CD4-positive, alpha-beta T cell treated with Interferon alpha-2 for 1 hour (primary cell): Measurements from ENCODE around the gene HAPLN2.
A peak's percentile ranks its signal among the peaks of the same experiment; 100 is the strongest.
"Not testable (repeated sequence)": the region's sequence is repeated elsewhere in the genome, so short reads cannot be mapped to it uniquely, and the experiment has no call there.

Experiments
- DNase-seq, 2 donors: peaks; one replicate each; pipeline ENCODE4 v3.0.0-alpha.2; 2020 to 2022

Gene HAPLN2

DNA sequence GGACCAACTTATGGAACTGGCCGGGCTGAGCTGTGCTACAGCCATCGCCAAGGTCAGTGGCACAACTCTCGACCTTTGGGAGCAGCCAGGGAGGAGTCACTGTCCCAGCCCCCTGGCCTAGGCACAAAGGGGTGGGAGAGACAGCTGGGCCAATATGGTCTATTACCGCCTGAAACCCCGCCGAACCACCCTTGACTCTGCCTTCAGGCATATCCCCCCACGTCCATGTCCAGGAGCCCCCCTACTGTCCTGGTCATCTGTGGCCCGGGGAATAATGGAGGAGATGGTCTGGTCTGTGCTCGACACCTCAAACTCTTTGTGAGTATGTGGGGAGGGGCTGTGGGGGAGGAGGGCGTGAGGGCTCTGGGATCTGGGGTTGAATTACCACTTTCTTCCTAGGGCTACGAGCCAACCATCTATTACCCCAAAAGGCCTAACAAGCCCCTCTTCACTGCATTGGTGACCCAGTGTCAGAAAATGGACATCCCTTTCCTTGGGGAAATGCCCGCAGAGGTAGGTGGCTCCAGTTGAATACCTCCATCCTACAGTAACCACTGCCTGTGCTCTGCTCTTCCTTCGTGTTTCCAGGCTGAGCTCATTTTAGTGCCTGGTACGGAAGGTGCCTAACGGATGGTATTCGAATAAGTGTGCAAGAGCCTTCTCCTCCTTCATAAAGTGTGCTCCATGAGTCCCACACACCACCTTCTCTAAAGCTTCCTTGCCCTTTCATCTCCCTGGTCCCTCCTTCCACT lies 26.9 kb upstream of the HAPLN2 start:
- DNase-seq, result no peak

DNA sequence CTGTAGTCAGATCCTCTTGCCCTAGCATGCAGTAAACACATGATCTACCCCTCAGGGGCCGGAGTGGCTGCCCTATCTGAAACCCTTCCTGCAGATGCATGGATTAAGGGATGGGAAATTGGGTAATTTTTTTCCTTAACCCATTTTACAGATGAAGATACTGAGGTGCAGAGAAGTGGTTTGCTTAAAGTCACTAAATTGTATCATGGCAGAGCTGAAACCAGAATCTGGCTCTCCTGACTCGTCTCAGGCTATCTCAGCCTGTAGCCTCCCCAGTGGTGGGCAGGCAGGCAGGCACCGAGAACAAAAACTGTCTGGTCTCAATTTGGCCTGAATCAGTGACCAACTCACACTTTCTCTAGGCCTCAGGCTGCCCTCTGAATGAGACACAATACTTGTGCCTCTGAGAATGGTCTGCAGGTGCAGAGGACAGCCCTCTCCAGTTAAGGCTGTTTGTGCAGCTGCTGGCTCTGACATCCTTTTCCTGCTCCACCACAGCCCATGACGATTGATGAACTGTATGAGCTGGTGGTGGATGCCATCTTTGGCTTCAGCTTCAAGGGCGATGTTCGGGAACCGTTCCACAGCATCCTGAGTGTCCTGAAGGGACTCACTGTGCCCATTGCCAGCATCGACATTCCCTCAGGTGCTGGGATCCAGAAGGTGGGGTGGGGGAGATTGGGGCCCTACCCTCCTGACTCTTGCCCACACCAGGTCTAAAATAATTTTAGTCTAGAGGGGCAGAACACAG lies 26.1 kb upstream of the HAPLN2 start:
- no peak for DNase-seq

DNA sequence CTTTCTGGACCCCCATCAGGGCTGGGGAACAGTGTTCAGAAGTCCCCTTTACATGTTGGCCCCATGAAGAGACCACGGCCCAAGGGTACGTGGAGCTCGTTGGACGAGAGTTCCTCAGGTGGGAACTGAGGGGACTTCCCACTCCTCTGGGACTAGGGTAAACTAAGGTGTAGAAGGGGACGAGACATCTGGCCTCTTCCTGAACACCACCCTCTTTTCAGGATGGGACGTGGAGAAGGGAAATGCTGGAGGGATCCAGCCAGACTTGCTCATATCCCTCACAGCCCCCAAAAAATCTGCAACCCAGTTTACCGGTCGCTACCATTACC lies 25.6 kb upstream of the HAPLN2 start:
- DNase-seq, result no peak

DNA sequence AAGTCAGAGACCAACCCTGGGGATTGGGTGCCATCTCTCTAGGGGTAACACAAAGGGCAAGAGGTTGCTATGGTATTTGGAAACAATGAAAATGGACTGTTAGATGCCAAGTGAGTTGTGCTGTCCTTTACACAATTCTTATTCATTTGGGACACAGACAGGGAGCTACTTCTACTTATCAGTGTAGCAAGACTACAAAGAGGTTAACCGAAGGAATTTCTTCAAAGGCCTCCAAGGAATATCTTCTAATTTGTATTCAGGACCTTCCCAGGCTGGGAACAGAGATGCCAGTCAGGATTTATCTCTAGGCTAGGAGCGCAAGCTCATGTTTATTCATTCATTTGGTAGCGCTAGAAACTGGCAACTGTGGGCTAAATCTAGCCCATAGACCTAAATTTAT lies 25.0 kb upstream of the HAPLN2 start:
- no peak for DNase-seq

DNA sequence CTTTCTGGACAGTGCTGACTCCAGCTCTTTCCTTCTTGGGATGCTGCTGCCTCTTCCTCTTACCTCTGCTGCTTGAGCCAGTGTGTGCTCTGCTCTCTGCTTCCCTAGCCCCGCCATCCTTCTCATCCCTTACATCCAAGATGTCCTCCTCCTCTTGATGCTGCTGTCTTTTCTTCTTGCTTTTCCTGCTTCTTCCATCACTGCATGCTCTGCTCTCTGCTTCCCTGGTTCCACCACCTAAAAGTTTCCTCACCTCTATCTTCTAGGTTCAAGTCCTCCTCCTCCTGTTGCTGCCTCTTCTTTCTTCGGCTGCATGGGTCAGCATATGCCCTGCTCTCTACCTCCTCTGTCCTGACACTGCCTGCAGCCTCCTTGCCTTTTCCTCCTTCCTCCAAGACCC lies 24.2 kb upstream of the HAPLN2 start:
- DNase-seq, result no peak

DNA sequence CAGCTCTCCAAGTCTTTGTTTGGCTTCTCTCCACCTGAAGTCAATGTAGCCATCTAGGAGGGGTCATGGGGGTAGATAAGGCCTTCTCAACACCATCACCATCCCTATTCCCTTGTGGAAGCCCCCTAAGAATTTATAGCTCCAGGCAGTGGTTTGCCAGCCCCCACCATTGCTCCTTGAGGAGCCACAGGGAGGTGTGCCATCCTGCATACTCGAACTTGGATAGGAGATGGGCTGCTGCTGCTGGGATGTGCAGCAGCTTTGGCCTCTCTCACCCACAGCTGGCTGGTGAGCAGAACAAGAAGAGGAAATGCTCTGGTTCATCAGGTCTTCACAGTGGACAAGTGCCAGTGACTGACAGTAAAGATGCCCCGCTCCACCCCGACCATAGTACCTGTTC lies 22.8 kb upstream of the HAPLN2 start:
- no peak for DNase-seq

DNA sequence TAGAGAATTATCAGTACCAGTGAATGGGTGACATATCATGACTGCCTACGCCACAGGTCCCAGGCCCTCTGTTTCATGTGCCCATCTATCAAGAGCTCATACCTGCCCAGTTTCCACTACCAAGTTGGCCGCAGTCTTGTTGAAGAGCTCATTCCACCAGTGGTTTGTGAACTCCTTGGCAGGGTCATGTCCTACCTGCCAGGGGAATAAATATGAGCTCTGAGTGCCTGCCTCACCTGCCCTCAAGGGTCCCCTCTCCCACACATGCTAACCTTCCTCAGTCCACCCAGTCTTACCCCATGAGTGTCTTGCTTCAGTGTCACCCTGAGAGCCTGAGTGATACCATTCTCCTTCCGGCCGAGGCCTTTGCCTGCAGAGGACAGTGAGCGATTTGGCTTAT lies 21.1 kb upstream of the HAPLN2 start:
- DNase-seq, result no peak

DNA sequence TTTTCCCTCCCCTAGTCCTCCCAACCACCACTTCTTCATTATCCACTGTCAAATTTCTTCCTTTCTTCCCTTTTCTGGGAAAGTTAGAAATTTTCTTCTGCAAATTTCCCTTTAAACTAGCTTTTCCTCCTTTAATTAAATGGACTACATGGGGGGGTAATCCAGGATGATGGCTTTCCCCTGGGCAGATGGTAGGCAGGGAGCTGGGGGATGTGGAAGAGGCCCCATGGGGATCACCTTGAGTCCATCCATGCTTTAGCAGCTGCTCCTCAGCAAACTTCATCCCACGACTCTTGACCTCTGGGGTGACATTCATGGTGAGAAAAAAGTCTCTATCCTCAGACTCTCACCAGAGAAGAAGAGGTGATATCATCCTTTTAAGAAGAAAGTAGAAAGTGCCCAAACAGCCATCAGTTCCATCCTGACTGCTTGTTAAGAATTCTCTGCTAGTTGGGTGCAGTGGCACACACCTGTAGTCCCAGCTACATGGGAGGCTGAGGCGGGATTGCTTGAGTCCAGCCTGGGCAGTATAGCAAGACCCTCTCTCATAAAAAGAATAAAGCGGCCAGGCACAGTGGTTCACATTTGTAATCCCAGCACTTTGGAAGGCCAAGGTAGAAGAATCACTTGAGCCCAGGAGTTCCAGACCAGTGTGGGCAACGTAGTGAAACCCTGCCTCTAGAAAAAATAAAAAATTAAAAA lies 20.3 kb upstream of the HAPLN2 start:
- DNase-seq, result no peak

DNA sequence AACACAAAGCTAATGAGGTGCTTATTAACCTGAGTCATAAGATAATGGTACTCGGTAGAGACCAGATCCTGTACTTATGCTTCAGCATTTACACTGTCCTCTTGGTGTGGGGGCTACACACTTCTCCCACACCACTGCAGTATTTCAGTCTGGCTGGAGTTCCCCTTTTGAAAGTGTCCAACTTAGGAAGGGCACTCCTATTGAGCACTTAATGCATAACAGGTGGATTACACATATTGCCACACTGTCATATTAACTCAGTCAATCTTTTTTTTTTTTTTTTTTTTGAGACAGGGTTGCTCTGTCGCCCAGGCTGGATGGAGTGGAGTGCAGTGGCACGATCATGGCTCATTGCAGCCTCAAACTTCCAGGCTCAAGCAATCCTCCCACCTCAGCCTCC lies 19.4 kb upstream of the HAPLN2 start:
- peak in 1 of 2 donors; percentile 48 for DNase-seq

DNA sequence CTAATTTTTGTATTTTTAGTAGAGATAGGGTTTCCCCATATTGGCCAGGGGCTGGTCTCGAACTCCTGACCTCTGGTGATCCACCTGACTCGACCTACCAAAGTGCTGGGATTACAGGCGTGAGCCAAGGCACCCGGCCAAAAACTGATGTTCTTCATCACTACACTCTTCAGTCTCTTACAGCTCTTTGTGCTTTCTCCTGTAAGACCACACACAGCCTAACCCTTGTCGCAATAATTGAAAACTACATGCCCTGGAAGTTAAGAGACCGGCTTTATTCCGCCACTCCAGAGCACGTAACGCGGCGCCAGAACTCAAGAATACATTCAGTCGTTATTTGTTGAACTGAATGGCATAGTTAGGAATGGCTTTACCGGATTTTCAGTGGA lies 18.5 kb upstream of the HAPLN2 start:
- DNase-seq, result no peak

DNA sequence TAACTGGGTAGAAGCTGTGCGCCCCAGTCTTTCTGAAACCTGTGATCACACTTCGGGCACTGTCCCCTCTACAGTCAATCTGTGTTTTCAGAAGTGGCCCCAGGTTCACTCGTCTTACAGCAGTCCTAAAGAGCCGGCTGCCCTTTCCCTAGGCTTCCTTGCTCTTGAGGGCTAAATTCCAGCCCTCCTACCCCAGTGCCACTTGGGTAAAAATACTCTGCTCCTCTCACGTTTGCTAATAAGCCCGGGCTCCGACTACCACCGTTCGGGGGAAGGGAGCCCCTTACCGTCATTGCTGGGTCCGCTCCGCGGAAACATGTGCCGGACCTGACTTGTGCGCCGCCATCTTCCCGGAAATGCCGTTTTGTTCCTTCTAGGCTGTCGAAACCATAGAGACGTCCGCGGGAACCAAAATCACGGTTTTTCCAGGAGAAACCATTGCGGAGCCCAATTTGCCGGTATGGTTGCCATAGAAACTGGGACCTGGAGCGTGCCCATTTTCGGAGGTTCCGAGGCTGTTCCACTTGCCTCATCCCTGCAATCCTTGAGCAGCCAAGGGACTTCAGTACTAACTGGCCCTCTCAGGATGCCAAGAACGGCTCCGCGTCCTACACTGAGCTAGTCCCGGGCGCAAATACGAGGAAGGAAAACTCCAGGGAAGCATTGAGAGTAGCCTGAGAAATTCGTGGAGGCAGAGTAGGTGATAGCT lies 17.9 kb upstream of the HAPLN2 start, which contains the start of gene GPATCH4:
TSS of gene GPATCH4 (minus strand) at position 358 of the 709 bp plus-strand sequence.
- peak; percentile 83 to 90 for DNase-seq

DNA sequence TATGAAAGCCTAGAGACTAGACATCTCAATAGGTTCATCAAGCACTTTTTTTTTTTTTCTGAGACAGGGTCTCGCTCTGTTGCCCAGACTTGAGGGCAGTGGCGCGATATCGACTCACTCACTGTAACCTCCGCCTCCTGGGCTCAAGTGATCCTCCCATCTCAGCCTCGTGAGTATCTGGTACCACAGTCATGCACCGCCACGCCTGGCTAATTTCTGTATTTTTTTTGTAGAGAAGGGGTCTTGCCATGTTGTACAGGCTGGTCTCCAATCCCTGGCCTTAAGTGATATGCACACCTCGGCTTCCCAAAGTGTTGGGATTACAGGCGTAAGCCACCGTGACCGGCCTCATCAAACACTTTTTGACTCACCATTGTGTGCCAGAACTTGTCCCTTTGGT lies 17.3 kb upstream of the HAPLN2 start:
- DNase-seq, result no peak

DNA sequence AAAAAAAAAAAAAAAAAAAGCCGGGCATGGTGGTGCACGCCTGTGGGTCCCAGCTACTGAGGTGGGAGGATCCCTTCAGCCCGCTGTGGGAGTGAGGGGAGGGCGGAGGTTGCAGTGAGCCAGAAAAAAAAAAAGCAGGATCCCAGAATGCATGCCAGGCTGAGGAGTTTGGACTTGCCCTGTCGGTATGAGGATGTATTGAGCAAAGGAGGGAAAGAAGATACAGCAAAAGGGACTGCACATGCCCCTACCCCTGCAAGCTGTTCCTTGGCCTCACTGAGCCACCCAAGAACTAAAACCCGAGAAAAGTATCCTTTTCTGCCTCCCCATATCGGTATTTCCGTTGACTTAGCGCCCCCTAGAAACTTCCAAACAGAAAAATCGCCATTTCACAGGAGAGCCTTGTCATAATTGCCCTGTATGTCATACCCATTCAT lies 16.6 kb upstream of the HAPLN2 start:
- DNase-seq, result peak in 1 of 2 donors; percentile 39

DNA sequence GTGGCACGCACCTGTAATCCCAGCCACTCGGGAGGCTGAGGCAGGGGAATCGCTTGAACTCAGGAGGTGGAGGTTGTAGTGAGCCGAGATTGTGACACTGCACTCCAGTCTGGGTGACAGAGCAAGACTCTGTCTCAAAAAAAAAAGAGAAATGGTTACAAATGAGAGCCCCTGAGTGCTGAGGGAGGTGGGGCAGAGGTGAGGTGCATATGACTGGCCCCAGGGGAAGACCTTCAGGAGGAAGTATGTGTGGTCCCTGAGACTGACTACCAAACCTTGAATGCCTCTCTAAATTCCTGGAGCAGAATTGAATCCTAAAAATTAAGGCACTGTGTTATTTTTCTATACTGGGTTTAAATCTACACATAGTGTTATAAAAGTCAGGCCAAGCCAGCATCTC lies 11.9 kb upstream of the HAPLN2 start:
- peak in 1 of 2 donors; percentile 40 for DNase-seq

DNA sequence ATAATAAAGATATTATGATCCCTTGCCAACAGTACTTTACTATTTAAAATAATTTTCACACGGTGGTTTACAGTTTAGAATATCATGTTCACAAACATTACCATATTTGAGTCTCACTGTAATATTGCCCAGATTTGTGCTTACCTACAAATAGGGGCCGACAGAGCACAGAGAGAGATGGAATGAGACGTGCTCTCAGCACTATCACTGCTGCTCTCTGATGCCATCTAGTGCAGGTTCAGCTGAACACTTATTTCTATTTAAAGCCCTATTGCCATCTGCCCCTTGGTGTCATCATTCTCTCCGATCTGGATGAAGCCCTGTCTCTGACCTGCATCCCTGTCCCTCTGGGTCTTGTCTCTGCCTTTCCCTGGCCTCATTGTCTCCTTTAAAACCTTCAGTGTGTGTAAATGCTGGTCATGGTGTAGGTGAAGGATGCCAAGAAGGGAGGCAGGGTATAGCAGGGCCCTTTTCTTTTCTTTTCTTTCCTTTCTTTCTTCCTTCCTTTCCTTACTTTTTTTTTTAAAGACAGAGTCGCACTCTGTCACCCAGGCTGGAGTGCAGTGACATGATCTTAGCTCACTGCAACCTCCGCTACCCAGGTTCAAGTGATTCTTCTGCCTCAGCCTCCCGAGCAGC lies 11.1 kb upstream of the HAPLN2 start:
- DNase-seq, result peak; percentile 78 to 82

DNA sequence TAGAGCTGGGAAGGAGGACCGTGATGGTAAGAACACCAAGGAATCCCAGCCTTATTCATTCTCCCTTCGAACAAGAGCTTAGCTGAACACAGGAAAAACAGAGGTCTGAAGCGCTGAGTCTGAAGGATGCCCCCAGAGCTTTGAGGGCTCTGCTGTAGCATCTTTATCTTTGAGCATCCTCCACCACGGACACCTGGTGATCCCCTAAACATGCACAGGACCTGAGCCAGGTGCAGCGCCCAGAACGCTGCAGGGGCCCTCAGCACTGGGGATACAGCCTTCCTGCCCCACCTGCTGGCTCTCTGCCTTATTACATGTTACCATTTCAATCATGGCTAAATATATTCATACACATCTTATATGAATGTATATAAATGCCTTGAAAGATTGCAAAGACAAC lies 10.2 kb upstream of the HAPLN2 start:
- peak; percentile 47 to 70 for DNase-seq

DNA sequence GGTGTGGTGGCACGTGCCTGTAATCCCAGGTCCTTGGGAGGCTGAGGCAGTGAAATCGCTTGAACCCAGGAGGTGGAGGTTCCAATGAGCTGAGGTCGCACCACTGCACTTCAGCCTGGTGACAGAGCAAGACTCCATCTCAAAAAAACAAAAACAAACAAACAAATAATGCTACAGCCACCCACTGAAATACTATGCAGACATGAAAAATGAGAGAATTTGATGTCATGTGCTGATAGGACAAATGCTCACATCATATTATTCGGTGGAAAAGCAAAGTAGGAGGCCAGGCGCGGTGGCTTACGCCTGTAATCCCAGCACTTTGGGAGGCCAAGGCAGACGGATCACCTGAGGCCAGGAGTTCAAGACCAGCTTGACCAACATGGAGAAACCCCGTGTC lies 9.1 kb upstream of the HAPLN2 start:
- not testable (repeated sequence) for DNase-seq

DNA sequence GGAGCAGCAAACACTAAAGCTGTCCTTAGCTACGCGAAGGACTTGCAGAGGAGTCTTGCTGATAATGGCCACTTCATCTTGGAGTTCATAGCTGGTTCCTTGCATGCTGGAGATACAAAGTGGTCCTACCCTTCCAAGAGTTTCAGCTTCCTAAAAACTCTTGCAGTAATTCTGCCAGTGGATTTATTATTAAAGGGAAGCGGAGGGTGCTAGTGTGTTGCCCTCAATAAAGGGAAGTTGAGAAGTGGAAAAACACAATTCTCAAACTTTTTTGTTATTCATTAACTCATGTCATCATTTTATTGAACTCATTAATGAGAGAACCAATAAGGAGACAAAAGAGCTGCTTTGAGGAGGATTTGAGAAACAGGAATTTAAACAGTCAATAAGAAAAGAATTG lies 6.5 kb upstream of the HAPLN2 start:
- DNase-seq, result no peak

DNA sequence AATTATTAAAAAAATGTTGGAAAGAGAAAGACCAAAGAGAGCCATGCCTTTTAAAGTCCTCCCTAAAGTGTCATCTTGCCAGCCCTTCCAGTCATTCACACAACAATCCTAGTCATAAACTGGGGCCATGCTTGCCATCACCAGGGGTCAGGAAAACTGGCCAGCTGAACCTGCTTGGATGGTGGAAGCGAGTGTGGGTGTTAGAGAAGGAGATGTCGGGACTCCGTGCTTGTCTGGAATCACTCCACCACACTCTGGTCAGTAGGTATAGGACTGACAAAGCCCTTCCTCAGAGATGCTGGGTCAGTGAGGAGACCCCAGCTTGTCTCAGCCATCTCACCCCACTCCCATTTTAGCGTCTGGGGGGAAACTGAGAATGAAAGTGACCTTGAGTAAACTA lies 3.3 kb upstream of the HAPLN2 start:
- DNase-seq, result no peak

DNA sequence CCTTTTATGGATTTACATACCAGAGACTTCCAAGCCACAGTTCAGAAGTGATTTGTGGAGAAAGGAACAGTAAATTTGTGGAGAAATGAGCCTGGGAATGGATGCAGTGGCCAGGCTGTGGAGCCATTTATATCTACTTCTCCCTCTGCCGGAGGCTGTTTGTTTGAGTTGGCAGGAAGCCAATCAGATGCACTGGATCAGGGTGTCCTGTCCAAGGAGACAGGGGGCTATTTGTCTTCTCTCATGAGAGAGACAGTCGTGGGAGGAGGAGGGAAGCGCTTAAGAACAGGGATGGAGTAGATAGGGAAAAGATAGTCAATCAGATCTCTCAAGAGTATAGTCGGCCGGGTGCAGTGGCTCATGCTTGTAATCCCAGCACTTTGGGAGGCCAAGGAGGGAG lies 2.8 kb upstream of the HAPLN2 start:
- DNase-seq, result no peak

DNA sequence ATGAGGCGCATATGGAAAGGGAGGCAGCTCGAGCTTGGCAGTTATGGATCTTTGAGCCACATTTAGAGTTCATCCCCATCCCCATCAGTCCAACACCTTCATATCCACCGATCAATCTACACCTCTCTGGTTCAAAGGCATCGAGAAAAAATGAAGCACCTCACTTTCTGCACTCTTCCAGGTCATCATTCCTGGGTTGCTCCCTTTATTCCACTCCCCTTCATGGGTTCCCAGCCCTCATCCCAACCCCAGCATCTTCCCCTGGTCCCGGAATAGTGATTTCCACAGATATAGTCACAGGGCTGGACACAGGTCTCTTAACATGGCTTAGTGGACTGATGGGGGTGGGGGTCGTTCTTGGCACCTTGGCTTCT lies 354 bp downstream of the HAPLN2 start:
- DNase-seq, result no peak

DNA sequence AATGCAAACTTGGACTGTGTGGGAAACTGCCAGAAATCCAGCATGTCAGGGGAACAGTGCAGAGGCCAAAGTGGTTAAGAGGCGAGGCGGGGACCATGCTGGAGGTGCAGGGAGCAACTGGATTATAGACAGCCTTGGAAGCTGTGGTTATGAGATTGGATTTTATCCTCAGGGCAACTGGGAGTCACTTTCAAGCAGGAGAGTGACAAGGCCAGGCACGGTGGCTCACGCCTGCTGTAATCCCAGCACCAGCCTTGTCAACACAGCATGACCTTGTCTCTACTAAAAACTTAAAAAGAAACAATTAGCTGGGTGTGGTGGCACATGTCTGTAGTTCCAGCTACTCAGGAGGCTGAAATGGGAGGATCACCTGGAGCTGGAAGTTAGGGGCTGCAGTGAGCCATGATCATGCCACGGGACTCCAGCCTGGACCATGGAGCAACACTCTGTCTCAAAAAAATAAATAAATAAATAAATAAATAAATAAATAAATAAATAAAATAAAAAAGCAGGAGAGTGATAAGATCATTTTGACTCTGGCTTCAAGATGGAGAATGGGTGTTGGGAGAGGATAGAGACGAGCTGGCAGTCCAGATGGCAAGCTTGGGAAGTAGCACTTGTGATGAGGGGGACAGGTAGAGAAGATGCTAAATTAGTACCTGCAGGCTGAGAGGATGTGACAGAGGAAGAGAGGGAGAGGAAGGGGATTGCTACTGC lies 3.5 kb downstream of the HAPLN2 start:
- DNase-seq, result no peak
